ENCODE data around the gene HDAC4.

The HDAC4 gene

DNA sequence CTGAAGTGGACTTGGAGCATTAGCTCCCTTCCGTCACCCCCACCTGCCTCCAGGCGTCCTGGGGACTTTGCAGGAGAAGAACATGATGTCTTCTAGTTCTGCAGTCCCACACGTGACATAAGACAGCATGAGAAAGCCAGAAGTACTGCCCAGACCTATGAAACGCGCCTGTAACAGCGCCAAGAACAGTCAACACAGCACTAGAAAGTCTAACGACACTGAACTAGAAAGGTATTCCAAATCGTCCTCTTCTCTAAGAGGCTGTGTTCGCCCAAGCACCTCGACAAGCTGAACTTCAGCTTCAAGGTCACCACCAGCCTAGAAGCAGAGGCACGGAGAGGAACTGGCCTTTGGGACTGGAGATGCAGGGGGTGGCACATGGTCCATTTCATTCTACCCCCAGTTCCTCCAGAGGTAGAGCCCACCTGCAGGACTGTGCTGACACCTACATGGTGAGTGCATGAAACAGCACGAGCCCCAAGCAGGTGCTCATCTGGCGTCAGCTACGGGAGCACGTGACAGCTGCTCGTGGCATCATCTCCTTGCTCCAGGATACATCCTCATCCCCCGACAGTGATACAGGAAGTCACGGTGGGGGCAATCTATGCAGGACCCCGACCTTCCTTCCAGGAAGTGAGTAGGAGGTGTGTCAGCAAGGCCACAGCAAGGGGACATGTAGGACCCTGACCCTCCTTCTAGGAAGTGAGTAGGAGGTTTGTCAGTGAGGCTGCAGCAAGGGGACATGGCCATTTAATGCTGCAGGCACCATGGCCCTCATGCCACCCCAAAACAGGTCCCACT, 3.7 kb downstream of the HDAC4 start:
- peak; percentile 29 for DNase-seq

DNA sequence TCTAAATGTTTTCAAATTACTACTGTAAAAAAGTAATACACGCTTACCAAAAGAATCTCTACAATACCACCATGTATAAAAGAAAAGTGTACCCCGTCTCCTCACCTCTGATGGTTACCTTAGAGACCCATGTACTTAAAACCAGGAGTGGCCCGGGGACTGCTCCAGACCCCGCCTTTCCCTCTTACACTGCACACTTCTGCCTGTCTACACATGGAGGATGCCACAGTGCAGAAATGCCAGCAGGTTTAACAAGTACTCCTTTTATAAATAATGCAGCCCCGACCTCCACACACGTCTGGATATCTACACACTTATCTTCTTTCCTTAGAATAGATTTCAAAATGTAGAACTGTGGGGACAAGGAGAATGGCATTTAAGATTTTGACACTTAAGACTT, 5.3 kb downstream of the HDAC4 start:
- no peak for DNase-seq

DNA sequence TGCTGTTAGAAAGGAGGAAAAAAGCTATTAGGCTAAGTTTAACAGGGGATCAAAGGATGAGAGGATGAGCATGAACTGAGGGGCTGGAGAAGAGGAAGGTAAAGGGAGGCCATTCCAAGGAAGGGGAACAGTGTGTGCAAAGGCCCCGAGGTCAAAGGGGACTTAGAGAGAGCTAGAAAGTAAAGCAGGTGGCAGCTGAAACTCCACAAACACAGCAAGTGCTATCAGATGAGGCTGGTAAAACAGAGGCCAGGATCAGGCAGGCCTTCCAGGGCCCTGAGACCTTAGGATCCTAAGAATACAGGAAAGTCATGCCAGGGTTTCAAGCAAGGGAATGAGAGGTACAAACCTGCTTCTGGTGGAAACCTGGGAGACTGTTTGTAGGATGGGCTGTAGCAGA, 5.8 kb downstream of the HDAC4 start:
- DNase-seq = no peak

DNA sequence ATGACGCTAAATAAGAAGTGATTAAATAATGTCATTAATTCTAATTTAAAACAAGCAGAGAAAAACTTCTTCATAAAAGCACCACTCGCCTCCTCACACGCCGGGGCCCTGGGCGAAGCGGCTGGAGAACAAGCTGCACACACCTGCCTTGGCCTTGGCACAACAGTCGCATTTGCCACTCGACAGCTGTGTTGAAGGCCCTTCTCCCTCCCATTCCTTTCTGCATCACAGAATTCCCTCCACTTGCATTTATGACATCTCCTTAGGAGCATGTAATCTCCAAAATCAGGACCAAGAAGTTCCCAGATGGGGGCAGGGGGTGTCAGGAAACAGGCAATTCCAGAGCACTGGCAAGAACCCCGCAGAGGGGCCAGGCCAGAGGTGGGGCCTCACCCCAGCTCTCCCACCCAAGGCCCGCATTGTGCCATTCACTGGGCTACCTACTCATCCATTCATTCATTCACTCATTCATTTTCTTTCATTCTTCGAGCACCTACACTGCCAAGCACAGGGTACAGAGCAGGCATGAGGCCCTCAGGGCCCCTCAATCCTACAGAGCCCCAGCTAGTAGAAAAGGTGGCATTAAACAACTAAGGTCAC, 6.4 kb downstream of the HDAC4 start:
- DNase-seq = no peak

DNA sequence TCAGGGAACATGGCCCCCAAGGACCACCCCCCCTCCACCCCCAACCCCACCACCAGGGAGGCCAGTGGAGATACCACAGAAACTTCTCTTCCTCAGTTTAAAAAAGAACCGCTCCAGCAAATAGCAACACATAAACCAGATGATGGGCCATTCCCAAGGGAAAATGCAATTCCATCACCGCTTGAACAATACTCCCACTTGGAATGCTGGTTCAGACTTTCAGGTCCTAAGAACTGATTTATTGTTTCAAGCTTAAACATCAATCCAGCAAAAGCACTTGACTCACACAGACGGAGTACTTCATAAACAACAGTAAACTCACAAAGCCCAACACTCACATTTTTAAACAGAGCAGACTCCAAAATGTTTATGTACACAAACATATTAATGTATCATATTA, 6.9 kb downstream of the HDAC4 start:
- no peak for DNase-seq

DNA sequence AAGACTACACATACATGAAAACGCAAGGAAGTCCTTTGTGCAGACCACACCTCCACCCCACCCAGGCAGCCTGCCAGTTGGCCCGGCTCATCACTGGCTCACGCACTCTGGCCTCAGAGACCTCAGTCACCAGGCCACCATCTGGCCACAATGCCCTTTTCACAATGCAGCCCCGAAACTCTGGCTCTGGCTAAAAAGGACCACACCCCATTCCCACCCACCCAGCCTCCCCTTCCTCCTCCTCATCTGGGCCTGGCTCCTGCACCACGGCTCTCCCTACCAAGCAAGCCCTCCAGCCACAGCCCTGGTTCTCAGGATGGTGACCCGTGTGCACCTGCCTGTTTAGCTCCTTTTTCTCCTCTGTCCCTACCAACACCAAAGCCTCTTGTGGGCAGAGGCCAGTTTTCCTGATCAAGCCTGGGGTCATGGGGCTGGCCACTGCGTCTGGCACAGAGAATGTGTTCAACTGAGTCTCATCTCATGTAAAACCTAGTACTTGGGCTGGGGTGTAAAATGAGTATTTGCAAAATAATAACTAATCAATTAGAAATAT, 7.4 kb downstream of the HDAC4 start:
- no peak for DNase-seq

DNA sequence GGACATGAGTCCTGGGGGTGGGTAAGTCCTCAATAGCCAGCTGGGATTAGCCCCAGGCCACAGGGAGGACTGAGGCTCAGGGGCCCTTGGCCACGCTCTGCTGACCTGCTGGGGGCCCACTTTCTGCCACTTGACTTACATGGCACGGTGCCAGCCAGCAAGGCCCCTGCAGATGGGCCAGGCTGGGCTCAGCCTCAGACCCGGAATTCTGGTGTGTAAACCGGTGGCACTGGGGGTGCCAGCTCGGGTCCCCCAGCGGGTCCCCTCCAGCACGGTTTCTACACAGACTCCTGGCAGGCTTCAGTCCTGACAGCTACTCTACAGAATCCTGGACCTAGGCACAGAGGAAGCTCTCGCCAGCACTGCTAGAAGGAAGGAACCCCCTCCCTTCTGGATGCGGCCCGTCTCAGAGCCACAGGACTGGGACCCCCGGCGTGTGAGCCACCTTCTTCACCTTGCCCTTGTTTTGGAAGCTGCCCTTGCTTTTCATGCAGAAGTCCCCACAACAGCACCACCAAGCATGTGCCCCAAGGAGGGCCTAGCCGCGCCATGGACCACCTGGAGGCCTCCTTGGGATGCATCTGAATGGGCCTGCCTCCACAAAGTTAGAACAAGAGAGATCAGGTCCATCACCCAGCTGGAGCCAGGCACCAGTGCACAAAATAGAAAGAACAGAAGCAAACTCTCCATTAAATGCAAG, 8.0 kb downstream of the HDAC4 start:
- DNase-seq = no peak

DNA sequence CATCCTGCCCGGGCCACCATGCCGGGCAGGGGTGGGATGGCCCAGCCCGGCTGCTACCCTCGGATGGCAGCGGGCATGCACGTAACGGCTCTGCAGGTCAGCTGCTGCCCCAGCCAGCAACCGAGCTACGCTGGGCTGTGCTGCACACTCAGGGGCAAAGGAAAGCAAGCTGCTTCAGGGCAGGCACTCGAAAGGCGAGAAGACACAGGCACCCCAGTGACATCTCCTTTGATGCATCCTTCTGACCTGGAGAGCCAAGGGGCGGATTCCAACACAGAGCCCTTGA, 8.8 kb downstream of the HDAC4 start:
- no peak for DNase-seq

DNA sequence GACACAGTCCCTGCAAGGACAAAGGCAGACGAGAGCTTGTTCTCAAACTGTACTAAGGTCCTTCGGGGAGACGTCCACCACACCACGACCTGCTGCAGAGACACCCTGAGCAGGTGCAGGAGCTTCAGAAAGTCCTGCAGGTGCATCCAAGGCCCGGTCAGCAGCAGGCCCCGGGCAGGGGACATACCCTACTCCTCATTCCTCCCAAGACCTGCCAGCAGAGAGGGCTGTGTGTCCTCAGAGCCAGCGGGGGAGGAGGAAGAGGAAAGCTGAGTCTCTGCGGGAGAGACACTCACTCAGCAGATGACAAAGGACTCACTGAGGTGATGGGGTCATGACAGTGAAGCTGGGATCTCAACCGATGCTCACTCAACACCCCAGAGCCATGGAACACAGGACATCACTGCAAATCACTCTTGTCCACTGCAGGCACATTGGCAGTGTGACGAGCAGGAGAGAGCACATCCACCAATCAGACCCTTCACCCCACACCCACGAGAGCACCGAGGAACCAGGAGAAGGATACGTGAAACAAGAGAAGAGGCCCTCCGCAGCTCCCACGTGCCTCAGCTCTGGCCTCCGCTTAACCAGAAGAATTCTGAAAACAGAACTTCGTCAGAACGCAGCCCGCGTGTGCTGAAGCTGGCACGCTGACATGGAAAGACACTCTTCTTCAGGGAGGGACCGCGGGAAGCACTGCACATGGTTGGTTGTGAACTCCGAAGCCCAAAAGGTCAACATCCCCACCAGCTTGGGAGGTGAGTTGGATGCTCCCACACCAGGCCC, 9.3 kb downstream of the HDAC4 start:
- DNase-seq = no peak

DNA sequence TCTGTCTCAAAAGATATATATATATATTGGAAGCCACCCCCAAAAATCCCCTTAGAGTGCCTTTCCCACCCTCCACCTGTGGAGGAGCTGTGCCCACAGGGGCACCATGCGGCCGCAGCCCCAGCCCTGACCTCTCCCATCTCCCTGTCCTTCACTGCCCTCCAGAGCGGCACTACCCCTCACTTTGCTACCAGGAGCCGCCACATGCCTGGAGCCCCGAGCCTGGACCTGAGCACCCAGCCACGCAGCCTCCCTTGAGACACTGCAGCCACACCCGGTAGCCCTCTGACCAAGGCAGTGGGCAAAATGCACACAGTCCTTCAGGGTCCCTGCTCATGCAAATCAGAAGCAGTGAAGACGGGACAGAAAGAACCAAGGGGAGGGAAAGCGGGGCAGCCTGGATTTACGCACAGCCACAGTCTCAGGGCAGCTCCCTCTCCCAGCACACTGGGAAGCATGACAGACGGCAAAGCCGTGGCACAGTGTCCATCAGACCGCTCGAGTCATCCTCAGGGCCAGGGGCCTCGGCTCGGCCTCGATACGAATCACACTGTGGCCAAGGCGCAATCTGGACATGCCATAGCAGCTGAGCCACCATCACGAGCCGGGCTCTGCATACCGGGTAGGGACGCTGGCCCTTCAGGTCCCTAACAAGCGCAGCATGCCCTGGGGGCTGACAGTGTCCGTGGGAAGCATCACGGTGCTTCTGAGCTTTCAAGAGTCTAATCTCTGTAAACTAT, 10.1 kb downstream of the HDAC4 start:
- no peak for DNase-seq

DNA sequence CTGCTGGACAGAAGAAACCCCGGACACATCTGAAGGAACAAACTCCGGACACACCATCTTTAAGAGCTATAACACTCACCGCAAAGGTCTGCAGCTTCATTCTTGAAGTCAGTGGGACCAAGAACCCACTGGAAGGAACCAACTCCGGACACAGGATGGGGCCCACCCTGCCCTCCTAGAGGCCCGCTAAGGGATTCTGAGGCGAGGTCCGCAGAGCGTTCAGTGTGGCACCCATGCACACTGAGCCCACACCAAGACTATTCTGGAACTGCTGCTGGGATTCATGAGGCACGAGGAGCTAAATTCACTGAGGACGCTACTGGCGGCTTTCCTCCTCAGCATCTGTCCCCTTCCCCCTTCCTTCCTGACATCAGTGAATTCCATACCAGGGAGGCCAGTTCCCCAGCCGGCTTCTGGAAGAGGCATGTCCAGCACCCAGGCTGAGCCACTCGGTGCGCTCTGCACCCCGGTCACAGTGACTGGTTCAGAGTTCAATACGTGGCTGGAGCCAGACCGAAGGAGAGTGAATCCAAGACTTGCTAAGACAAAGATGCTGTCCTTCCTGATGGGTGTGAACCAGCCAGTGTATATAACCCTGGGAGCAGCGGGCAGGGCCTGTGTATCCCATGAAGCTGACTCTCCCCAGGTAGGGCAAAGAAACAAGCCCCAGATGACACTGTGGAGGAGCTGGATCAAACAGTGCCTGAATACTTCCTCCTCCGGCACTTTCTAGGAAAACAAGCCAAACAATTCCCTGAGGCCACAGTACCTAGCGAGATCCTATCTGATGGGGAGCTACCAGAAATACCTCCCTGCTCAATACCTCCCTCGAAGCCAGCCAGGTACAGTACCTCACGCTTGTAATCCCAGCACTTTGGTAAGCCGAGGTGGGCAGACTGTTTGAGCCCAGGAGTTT, 11.1 kb downstream of the HDAC4 start:
- DNase-seq = no peak

DNA sequence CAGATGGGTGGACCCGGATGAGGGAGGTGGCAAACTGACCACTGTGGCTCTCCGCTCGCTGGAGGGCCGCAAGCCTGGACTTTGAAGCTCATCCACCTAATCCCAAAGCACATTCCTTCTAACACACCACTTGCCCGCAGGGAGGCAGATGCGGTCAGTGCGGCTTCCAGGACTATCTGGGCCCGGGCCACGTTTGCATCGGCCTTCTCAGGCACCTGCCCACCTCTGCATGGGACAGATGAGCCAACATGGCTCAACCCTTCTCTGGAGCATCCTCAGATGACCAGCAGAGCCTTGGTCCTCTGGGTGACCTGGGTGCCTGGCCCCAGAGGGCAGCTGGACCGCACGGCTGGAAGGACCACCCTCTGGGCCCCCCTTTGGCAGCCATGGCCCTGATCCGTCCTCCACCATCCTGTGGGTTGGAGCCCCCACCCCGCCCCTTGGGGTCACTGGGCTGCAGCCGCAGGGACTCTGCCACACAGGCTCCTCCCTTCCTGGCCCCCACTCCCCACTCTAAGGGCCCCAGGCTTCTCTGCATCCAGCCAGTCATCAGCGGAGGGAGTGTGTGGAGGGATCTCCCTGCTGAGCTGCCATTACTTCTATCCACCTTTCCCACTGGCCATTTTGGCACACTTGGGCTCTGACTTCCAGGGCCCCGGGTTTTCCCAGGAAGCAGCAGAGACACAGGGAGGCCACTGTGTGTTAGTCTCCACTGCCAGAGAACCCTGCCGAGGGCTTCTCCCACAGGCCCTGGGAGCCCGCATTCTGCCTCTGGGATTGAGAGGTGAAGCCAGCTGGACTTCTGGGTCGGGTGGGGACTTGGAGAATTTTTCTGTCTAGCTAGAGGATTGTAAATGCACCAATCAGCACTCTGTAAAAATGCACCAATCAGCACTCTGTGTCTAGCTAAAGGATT, 12.3 kb downstream of the HDAC4 start:
- no peak for DNase-seq

DNA sequence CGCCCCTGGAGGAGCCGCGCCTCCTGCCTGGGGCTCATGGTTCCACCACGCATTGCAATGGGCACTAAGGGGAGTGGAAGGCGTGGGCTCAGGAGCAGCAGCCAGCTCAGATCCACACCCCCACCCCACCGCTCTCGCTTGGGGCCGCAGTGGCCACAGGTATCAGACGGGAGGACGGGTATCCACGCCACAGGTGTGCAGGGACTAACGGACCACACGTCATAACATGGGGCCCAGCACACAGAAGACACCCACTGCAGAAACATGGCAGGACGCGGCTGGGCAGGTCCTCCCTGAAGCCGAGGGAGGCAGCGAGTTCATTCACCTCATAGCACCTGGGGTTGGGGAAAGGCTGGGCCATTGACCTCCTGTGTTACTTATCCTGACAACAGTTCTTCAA, 13.0 kb downstream of the HDAC4 start:
- no peak for DNase-seq

DNA sequence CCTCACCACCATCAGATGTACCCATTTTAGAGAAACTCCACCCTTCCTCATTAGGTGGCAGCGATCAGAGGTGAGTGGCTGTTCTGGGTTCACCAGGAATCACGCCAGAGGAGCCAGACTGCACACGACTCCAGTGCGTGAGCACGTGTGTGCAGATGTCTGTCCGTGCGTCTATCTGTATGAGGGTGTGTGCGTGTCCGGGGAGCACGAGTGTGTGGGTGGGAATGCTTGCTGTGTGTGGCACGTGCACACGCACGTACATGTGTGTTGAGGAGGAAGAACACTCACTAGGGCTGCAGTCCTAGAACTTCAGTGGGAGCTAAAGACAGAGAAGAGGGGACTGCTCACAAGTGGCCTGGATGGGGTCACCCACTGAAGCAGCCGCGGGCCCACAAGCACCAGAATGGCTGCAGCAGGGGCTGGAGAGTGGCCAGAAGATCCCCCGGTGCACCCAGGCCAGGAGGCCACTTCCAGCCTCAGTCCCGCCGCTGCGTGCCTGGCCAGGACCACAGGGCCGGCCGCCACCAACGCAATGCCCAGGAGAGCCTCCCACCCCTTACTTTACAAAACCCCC, 13.9 kb downstream of the HDAC4 start:
- no peak for DNase-seq

DNA sequence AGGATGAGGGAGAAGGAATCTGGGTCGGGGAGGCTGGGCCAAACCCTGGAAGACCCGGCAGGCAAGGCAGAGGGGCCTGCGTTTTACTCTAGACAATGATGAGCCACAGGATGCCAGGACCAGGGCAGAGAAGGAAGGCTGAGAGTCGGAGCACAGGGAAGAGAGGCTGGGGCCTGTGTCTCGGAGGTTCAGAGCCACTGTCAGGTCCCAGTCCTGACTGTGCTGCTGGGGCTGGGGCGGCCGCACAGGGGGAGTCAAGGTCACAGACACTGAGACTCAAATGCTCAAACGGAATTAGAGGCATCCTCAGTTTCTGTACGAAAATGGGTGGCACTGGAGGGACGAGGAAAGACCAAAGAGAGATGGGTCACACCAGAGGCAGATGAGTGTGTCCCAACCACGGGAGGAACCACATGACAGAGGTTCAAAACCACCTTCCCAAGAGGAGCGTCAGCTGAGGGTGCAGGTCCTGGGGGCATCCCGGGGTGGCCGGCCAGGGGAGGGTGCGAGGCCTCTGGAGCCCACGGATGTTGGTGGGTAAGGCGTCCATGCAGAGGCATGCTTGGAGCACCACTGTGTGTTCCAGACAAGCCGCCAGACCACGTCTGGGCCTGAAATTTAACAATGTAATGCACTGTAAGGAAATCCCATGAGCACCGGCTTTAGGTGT, 14.7 kb downstream of the HDAC4 start:
- no peak for DNase-seq

DNA sequence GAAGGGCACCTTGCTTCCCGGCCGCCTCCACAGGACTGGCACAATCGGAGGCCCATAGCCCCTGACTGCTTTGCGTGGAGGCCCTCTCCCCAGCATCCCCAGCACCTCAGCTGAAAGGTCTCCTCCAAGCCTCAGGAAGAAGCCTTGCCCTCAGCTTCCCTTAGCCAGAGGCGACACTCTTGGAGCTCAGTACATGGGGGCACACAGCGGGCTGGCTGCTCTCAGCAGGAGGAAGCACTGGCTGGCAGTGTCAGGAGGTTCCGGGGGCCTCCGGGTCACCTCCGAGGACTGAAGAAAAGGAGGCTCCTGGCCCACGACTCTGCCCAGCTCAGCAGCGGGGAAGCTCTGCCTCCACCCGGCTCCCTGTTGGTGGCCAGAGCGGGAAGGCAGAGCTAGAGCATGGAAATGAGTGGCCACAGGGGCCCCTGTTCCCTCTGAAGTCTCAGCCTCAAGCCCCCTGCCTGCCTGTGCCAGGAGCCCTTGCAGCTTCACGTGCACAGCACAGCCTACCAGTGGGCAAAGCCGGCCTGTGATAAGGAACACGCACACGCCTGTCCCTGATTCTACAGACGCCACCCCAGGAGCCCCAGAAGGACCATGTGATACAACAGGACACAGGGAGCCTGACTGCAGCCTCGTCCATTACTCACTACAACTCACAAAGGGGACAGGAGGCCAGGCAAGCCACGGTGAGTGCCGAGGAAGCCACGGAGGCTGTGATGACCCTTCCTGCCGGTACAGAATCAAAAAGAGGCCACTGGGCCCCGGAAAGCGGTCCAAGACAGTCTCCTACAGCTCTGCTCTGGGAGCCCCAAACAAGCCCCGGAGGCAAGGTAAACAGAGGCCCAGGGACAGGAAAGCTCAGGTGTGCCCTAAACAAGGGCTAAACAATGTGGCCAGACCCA, 15.5 kb downstream of the HDAC4 start:
- no peak for DNase-seq

DNA sequence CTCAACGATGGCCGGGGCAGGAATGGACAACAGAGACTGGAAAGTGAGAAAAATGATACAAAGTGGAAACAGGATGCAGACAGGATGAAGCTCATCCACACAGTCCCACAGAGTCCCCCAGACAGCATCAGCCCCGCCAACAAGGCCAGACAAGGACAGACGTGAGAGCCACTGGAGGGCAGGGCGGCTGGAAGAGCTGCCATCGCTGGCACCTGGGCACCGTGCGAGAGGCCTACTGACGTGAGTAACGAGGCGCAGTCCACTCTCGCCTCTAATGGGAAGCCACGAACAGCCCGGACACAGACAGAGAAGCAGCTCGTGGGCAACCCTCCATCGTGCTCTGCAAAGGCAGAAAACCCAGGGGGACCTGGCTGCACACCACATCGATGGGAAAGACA, 17.1 kb downstream of the HDAC4 start:
- no peak for DNase-seq

DNA sequence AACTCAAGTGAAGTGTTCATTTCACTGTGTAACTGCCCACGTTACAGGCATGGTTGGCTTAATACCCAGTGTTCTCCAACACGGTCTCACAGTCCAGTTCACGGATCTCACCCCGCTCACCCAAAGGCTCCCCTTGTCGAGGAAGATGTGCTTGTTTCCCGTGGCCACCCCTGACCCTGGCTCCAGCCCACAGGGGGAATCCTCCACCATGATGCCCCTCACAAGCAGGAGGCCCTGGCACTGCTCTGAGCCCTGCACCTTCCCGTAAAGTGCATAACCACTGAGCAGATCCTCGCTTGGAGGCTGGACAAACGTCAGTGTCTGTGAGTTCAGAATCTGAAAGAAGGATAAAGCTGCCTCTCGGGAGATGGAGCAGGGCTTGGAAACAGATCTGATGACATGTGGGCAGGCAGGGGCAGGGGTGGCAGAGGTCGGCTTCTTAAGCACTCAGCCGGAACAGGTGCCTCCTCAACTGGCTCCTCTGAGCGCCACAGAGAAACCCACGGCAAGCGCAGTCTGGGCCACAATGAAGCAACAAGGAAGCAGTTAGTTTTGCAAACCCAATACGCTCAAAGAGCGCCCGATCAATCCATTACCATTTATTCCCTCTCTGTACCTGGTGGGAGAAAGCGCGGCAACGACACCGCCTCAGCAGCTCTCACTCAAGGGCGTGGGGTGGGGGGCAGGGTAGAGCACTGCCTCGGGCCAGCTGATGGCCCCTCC, 17.6 kb downstream of the HDAC4 start:
- no peak for DNase-seq

Measured in stimulated activated CD4-positive, alpha-beta T cell treated with anti-CD3 and anti-CD28 coated beads, Interleukin-4, amount 100 ng/mL, for 1 hour (primary cell).